Body of pancreas (tissue), 4 donors: ENCODE results near the gene RCHY1. TPM values are rescaled to one million over a fixed set of nuclear protein-coding genes. Genes with fewer than 3 reads are reported as not detected.

Experiments
- ATAC-seq: fragments of 150-250 bp; one replicate; pipeline ENCODE4 v1.9.1; 2016
- DNase-seq, 4 donors: peaks; one replicate each; pipeline ENCODE4 v3.0.0-alpha.2; 2019
- H3K27ac ChIP-seq, 4 donors: fragments of 200-600 bp; sonication (generic); 1 replicate in 3 of 4; 2 replicates in 1 of 4; pipeline versions ENCODE4 v1.5.1 to v1.6.1; 2016 to 2019; ENCODE audit warnings: mild to moderate bottlenecking in 1 of 4, mixed read lengths in 1 of 4, moderate library complexity in 1 of 4
- H3K27me3 ChIP-seq, 2 donors: fragments of 200-600 bp; sonication (generic); one replicate each; pipeline ENCODE4 v1.6.0; 2016; ENCODE audit warnings: mild to moderate bottlenecking in 1 of 2
- H3K36me3 ChIP-seq, 2 donors: fragments of 200-600 bp; sonication (generic); replicated peaks in 1 of 2; 2 replicates each; pipeline ENCODE4 v1.5.1; 2016; ENCODE audit warnings: low read depth in 2 of 2; ENCODE audit not compliant: insufficient read depth in 1 of 2
- H3K4me1 ChIP-seq: fragments of 200-600 bp; sonication (generic); one replicate; pipeline ENCODE4 v1.6.0; 2016
- H3K4me3 ChIP-seq, 2 donors: fragments of 200-600 bp; sonication (generic); 1 replicate in 1 of 2; 2 replicates in 1 of 2; pipeline ENCODE4 v1.5.1; 2016 to 2019
- H3K9me3 ChIP-seq, 3 donors: fragments of 200-600 bp; sonication (generic); 1 replicate in 2 of 3; 2 replicates in 1 of 3; pipeline ENCODE4 v1.5.1; 2016
- CTCF ChIP-seq, 7 experiments: fragments of 450-650 bp in 4 of 7; fragments of 200-600 bp in 3 of 7; sonication (generic) in 3 of 7; IDR thresholded peaks; one replicate each; pipeline ENCODE4 v1.5.1; 2016 to 2019; ENCODE audit warnings: antibody characterized with exemption in 7 of 7
- POLR2A ChIP-seq, 3 donors: fragments of 450-650 bp; IDR thresholded peaks; one replicate each; pipeline ENCODE4 v1.6.1; 2016; ENCODE audit warnings: antibody characterized with exemption in 3 of 3, mild to moderate bottlenecking in 2 of 3
- WGBS, 2 donors: methylation state at CpG; one replicate each; pipeline ENCODE4 v1.1.5; 2017; 5-methylcytosine and 5-hydroxymethylcytosine counted together
- intact Hi-C: fragments of 100-400 bp; cut with DNase I; formaldehyde crosslinking; loops from one replicate; pipeline ENCODE4 v1.15.1; 2023
- total RNA-seq, 2 donors: library from RNA; depleted of rRNA; stranded (reverse); fragments of >200 nt; gene quantifications; one replicate each; pipeline ENCODE4 v1.1.0, GENCODE V29; 2016

The RCHY1 gene
- total RNA-seq, 2 donors from 2014 or later: 20.0 to 22.4 TPM

GRCh38 chr4:75477201-75477600 is 37.0 kb downstream of the RCHY1 start:
- TF ChIP-seq POLR2A (IDR thresholded peaks at IDR 0.05) (no peak), CTCF (IDR thresholded peaks at IDR 0.05) (no peak)
- H3K4me1 ChIP-seq: no peaks in the 10 kb centered on the region
- no peak for ATAC-seq
- intact Hi-C loops: no loop called here
- H3K4me3 ChIP-seq: no peak overlapping the region
- no peaks in the 10 kb centered on the region for H3K27me3 ChIP-seq
- 95 to 97% methylated on average over 3 of the region's 3 CpGs for WGBS, 2 donors
- H3K9me3 ChIP-seq: no peaks in the 10 kb centered on the region
- peaks cover 4 to 9% of the 10 kb centered on the region in 2 donors for H3K36me3 ChIP-seq
- DNase-seq: no peak
- no peak overlapping the region for H3K27ac ChIP-seq

- Histone ChIP-seq H3K9me3 (no peaks in the 10 kb centered on the region), H3K4me3 (no peak overlapping the region), H3K4me1 (no peaks in the 10 kb centered on the region), H3K27me3 (no peaks in the 10 kb centered on the region), H3K36me3 (no peaks in the 10 kb centered on the region), H3K27ac (no peak overlapping the region)
- WGBS, 2 donors: 94 to 96% methylated on average over 1 of the region's 1 CpG
- intact Hi-C loops: no loop called here
- DNase-seq: no peak
- no peak for ATAC-seq
- no peak for TF ChIP-seq POLR2A (IDR thresholded peaks at IDR 0.05)
- no peak for TF ChIP-seq CTCF (IDR thresholded peaks at IDR 0.05)
Observed at GRCh38 chr4:75470738-75471137, 43.5 kb downstream of the RCHY1 start.

GRCh38 chr4:75469896-75470295 is 44.3 kb downstream of the RCHY1 start:
- WGBS, 2 donors: 94 to 100% methylated on average over 1 of the region's 1 CpG
- ATAC-seq (no peak), DNase-seq (no peak)
- Histone ChIP-seq H3K36me3 (no peaks in the 10 kb centered on the region), H3K4me3 (no peak overlapping the region), H3K27me3 (no peaks in the 10 kb centered on the region), H3K9me3 (no peaks in the 10 kb centered on the region), H3K4me1 (no peaks in the 10 kb centered on the region), H3K27ac (no peak overlapping the region)
- TF ChIP-seq CTCF (IDR thresholded peaks at IDR 0.05) (no peak), POLR2A (IDR thresholded peaks at IDR 0.05) (no peak)
- intact Hi-C loops: no loop called here

GRCh38 chr4:75457365-75457764 is 56.8 kb downstream of the RCHY1 start:
- TF ChIP-seq POLR2A (IDR thresholded peaks at IDR 0.05) (no peak), CTCF (IDR thresholded peaks at IDR 0.05) (no peak)
- no peak for ATAC-seq
- WGBS, 2 donors: 77 to 79% methylated on average over 3 of the region's 3 CpGs
- Histone ChIP-seq H3K27me3 (no peaks in the 10 kb centered on the region), H3K4me1 (no peaks in the 10 kb centered on the region), H3K9me3 (no peaks in the 10 kb centered on the region), H3K36me3 (no peaks in the 10 kb centered on the region), H3K27ac (no peak overlapping the region), H3K4me3 (no peak overlapping the region)
- intact Hi-C loops: no loop called here
- no peak for DNase-seq

- no peak overlapping the region for H3K4me3 ChIP-seq
- H3K27ac ChIP-seq: no peak overlapping the region
- TF ChIP-seq CTCF (IDR thresholded peaks at IDR 0.05) (no peak), POLR2A (IDR thresholded peaks at IDR 0.05) (peak in 1 of 3 donors; percentile 8)
- intact Hi-C loops: no loop called here
- H3K36me3 ChIP-seq: no peaks in the 10 kb centered on the region
- 68 to 73% methylated on average over 2 of the region's 2 CpGs for WGBS, 2 donors
- peaks cover 0 to 8% (median 0%) of the 10 kb centered on the region in 3 donors for H3K9me3 ChIP-seq
- H3K27me3 ChIP-seq: no peaks in the 10 kb centered on the region
- no peak for ATAC-seq
- no peaks in the 10 kb centered on the region for H3K4me1 ChIP-seq
- DNase-seq: peak in 2 of 4 donors; percentile 8 to 20
Observed at GRCh38 chr4:75434105-75434504, 80.1 kb downstream of the RCHY1 start.
